HG03571 (cell line): Measurements from ENCODE around the gene STK40.

Experiments used
- ATAC-seq: cut with Tn5 transposase; IDR thresholded peaks from one replicate; pipeline ENCODE4 v1.9.1; 2021; ENCODE audit not compliant: unreplicated experiment

STK40 gene

GRCh38 chr1:36385410-36386264 lies at the start of gene STK40:
STK40 (minus strand) TSS chr1:36385924; CDS start chr1:36361332, 24,592 bp downstream.
- peak; percentile 76 for ATAC-seq

- no peak for ATAC-seq
Observed at GRCh38 chr1:36433102-36433501, 47.4 kb upstream of the STK40 start.

GRCh38 chr1:36432616-36433015 lies 46.9 kb upstream of the STK40 start:
- no peak for ATAC-seq

GRCh38 chr1:36425791-36426190 lies 40.1 kb upstream of the STK40 start:
- ATAC-seq = no peak

GRCh38 chr1:36421649-36422048 lies 35.9 kb upstream of the STK40 start:
- ATAC-seq = no peak

- no peak for ATAC-seq
Observed at GRCh38 chr1:36420836-36421317, 35.2 kb upstream of the STK40 start.

- no peak for ATAC-seq
Observed at GRCh38 chr1:36420409-36420808, 34.7 kb upstream of the STK40 start.

- no peak for ATAC-seq
Observed at GRCh38 chr1:36419569-36419968, 33.8 kb upstream of the STK40 start.

GRCh38 chr1:36419140-36419539 lies 33.4 kb upstream of the STK40 start:
- ATAC-seq = no peak

GRCh38 chr1:36417931-36418330 lies 32.2 kb upstream of the STK40 start:
- no peak for ATAC-seq

GRCh38 chr1:36415661-36416326 lies 30.1 kb upstream of the STK40 start:
- no peak for ATAC-seq

GRCh38 chr1:36414384-36414783 lies 28.7 kb upstream of the STK40 start:
- ATAC-seq = no peak

GRCh38 chr1:36411674-36412648 lies 26.2 kb upstream of the STK40 start:
- ATAC-seq = no peak

- ATAC-seq = no peak
Observed at GRCh38 chr1:36408479-36408878, 22.8 kb upstream of the STK40 start.

GRCh38 chr1:36406440-36406839 lies 20.7 kb upstream of the STK40 start:
- ATAC-seq = no peak

- ATAC-seq = no peak
Observed at GRCh38 chr1:36402504-36402890, 16.8 kb upstream of the STK40 start.

- no peak for ATAC-seq
Observed at GRCh38 chr1:36401602-36402503, 16.1 kb upstream of the STK40 start.

GRCh38 chr1:36400825-36401601 lies 15.3 kb upstream of the STK40 start:
- peak; percentile 77 for ATAC-seq

- ATAC-seq = no peak
Observed at GRCh38 chr1:36400514-36400824, 14.7 kb upstream of the STK40 start.
